Measurements from ENCODE around the gene UNC93B1. TPM values are rescaled to one million over a fixed set of nuclear protein-coding genes. Genes with fewer than 3 reads are reported as not detected.

Gene UNC93B1
- total RNA-seq, 1 experiment from 2014 or later, result 23.3 TPM

GRCh38 chr11:68006606-68007166, 2.8 kb upstream of the UNC93B1 start:
- no peak overlapping the region for H2BK5ac ChIP-seq (ENCODE audit: insufficient read length, low read length)
- no peak overlapping the region for H2AK5ac ChIP-seq (ENCODE audit: insufficient read length, low read length)
- Mint-ChIP-seq H3K27ac (no peak overlapping the region; a peak in 1 of 7 replicates), H3K36me3 (ENCODE audit: insufficient read depth in 1 of 3, low read depth in 3 of 3) (no peaks in the 10 kb centered on the region; a peak in 1 of 7 replicates), H3K4me1 (peaks cover 26 to 46% of the 10 kb centered on the region in 2 experiments), H3K27me3 (ENCODE audit: low read depth) (peaks cover 10% of the 10 kb centered on the region), H3K9me3 (peaks cover 0 to 5% of the 10 kb centered on the region in 2 experiments; a peak in 1 of 5 replicates), H3K4me3 (no peak overlapping the region)
- no peaks in the 10 kb centered on the region for H3K27me3 ChIP-seq (ENCODE audit: insufficient read depth, low read length)
- no peak overlapping the region for H3T11ph ChIP-seq (ENCODE audit: low read length)
- no peak overlapping the region for H3K27ac ChIP-seq (ENCODE audit: insufficient read length, low read depth, low read length)
- no peak overlapping the region for H3K14ac ChIP-seq (ENCODE audit: insufficient read depth, low read length)
- no peak overlapping the region for H4K91ac ChIP-seq (ENCODE audit: insufficient read length, low read depth, low read length)
- H3K79me2 ChIP-seq (ENCODE audit: insufficient read depth, low read length), result no peaks in the 10 kb centered on the region
- H3K23me2 ChIP-seq (ENCODE audit: insufficient read length, low read depth, low read length, poor library complexity, severe bottlenecking), result peaks cover 4% of the 10 kb centered on the region
- WGBS (ENCODE audit: extremely low coverage, insufficient read length, low lambda C conversion rate), result no CpG with 5 or more reads among the region's 7 CpGs
- no peak overlapping the region for H2BK20ac ChIP-seq (ENCODE audit: low read depth, low read length, poor library complexity, severe bottlenecking)
- no peak overlapping the region for H2BK15ac ChIP-seq (ENCODE audit: low read depth, low read length)
- no peak overlapping the region for H2BK120ac ChIP-seq (ENCODE audit: low read depth, low read length, poor library complexity, severe bottlenecking)
- H3K9ac ChIP-seq (ENCODE audit: extremely low read depth, insufficient read length, low read length), result no peak overlapping the region
- H2AFZ ChIP-seq (ENCODE audit: low read length), result no peak overlapping the region
- no peaks in the 10 kb centered on the region for H3K79me1 ChIP-seq (ENCODE audit: insufficient read depth, low read depth, low read length, poor library complexity, severe bottlenecking)
- H4K5ac ChIP-seq (ENCODE audit: insufficient read length, low read depth, low read length), result no peak overlapping the region
- H4K8ac ChIP-seq (replicated peaks; ENCODE audit: insufficient read length, low read depth, low read length), result no peak overlapping the region
- H3K4me2 ChIP-seq (ENCODE audit: insufficient read depth, insufficient read length, low read length), result no peak overlapping the region
- no peak overlapping the region for H3K23ac ChIP-seq (ENCODE audit: insufficient read length, low read depth, low read length)
- no peak overlapping the region for H3K56ac ChIP-seq (ENCODE audit: insufficient read length, low read depth, low read length)
- H3K4ac ChIP-seq (ENCODE audit: low read depth, low read length), result no peak overlapping the region
- H4K20me1 ChIP-seq (ENCODE audit: control insufficient read depth, insufficient read depth, insufficient read length), result no peaks in the 10 kb centered on the region
- H3K18ac ChIP-seq (ENCODE audit: insufficient read length, low read depth, low read length), result no peak overlapping the region
- no peaks in the 10 kb centered on the region for H3K9me3 ChIP-seq (ENCODE audit: control insufficient read depth, low read depth, low read length)
- no peak for DNase-seq
- H3K4me1 ChIP-seq (ENCODE audit: insufficient read depth, low read length), result no peaks in the 10 kb centered on the region; the same call in 1 of the 2 replicates
- H2BK12ac ChIP-seq (ENCODE audit: insufficient read length, low read depth, low read length), result no peak overlapping the region
- TF ChIP-seq CTCF (conservative IDR thresholded peaks at IDR 0.05), result no peak

Data from H9 (cell line).